OCI-LY7 (cell line): Measurements from ENCODE around the gene SETD1B.

Experiments
- EZH2phosphoT487 ChIP-seq: fragments of 200-600 bp; sonication (generic); IDR thresholded peaks from 2 replicates; pipeline ENCODE4 v1.6.1; 2018; ENCODE audit warnings: low read depth, borderline replicate concordance, mild to moderate bottlenecking, mixed run types, antibody characterized with exemption, low read length, moderate library complexity, mixed read lengths
- TF ChIP-seq, protein P1 (sequence below): fragments of 200-600 bp; sonication (generic); conservative IDR thresholded peaks from 2 replicates; pipeline ENCODE4 v1.5.1; 2014; ENCODE audit warnings: mild to moderate bottlenecking, antibody characterized with exemption, low read length, moderate library complexity, mixed read lengths

DNA sequence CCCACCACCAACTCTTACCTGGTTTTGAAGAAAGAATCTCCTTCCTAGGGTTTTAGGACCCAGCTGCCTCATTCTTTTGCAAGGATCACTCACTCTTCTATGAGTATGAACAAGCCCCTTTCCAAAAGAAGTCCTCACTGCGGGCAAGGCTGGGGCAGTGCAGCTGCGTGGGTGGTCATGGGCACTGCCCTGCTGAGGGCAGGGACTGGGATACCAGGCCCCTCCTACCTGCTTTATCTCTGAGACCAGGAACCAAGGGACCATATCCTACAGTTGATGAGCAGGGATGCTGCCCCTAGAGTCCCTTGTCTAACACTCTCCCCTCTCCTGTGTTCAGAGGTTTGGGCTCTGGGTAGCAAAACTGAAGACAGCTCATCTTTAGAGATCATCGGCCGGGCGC, 34.3 kb downstream of the SETD1B start:
- TF ChIP-seq, protein P1, sequence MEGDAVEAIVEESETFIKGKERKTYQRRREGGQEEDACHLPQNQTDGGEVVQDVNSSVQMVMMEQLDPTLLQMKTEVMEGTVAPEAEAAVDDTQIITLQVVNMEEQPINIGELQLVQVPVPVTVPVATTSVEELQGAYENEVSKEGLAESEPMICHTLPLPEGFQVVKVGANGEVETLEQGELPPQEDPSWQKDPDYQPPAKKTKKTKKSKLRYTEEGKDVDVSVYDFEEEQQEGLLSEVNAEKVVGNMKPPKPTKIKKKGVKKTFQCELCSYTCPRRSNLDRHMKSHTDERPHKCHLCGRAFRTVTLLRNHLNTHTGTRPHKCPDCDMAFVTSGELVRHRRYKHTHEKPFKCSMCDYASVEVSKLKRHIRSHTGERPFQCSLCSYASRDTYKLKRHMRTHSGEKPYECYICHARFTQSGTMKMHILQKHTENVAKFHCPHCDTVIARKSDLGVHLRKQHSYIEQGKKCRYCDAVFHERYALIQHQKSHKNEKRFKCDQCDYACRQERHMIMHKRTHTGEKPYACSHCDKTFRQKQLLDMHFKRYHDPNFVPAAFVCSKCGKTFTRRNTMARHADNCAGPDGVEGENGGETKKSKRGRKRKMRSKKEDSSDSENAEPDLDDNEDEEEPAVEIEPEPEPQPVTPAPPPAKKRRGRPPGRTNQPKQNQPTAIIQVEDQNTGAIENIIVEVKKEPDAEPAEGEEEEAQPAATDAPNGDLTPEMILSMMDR: no peak
- TF ChIP-seq EZH2phosphoT487: no peak
